ENCODE measurements around the gene RTTN. TPM values are rescaled to one million over a fixed set of nuclear protein-coding genes. Genes with fewer than 3 reads are reported as not detected.

The RTTN gene
- total RNA-seq, 1 experiment from 2014 or later = 25.9 TPM

DNA sequence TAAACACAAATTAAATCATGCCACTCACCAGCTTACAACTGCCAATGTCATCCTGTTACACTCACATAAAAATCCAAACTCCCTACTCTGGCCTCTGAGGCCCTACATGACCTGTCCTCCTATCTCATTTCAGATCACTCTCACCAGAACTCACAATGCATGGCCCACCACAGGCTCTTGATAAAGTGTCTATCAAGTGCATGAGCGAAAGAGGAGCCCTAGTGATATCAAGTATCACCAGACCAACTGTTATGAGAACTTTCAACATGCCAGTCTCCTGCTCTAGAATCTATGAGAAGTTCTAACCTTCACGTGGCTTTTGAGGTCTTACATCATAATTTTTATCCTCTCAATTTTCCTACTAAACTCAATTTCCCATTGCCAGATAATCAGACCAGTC, 181.4 kb downstream of the RTTN start:
- ChIA-PET CTCF (no interaction called here), POLR2A (ENCODE audit: low non-redundant PET) (no interaction called here)
- TF ChIP-seq, protein P1, sequence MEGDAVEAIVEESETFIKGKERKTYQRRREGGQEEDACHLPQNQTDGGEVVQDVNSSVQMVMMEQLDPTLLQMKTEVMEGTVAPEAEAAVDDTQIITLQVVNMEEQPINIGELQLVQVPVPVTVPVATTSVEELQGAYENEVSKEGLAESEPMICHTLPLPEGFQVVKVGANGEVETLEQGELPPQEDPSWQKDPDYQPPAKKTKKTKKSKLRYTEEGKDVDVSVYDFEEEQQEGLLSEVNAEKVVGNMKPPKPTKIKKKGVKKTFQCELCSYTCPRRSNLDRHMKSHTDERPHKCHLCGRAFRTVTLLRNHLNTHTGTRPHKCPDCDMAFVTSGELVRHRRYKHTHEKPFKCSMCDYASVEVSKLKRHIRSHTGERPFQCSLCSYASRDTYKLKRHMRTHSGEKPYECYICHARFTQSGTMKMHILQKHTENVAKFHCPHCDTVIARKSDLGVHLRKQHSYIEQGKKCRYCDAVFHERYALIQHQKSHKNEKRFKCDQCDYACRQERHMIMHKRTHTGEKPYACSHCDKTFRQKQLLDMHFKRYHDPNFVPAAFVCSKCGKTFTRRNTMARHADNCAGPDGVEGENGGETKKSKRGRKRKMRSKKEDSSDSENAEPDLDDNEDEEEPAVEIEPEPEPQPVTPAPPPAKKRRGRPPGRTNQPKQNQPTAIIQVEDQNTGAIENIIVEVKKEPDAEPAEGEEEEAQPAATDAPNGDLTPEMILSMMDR (conservative IDR thresholded peaks at IDR 0.05; ENCODE audit: low read depth, low read length) = no peak
- TF ChIP-seq EZH2 (IDR thresholded peaks at IDR 0.05; ENCODE audit: borderline replicate concordance, low read depth, low read length, poor library complexity, severe bottlenecking) = no peak
- Histone ChIP-seq H3K27me3 (replicated peaks; ENCODE audit: insufficient read depth, low read depth, low read length, poor library complexity) (no peaks in the 10 kb centered on the region), H3K4me3 (ENCODE audit: low read depth, low read length, poor library complexity, severe bottlenecking) (no peak overlapping the region), H3K27ac (ENCODE audit: low read depth, low read length, poor library complexity, severe bottlenecking) (no peak overlapping the region), H3K4me1 (ENCODE audit: insufficient read depth, low read length, poor library complexity, severe bottlenecking) (no peaks in the 10 kb centered on the region), H3K9me3 (ENCODE audit: low read depth, low read length, poor library complexity, severe bottlenecking) (no peaks in the 10 kb centered on the region), H3K36me3 (ENCODE audit: insufficient read depth, low read length, poor library complexity, severe bottlenecking) (no peaks in the 10 kb centered on the region)
- BruUV-seq (replicated peaks) = no TSS peak
- DNase-seq (ENCODE audit: low spot score) = no peak
- intact Hi-C loops (cut with micrococcal nuclease; ENCODE audit: unreplicated experiment) = no loop called here

DNA sequence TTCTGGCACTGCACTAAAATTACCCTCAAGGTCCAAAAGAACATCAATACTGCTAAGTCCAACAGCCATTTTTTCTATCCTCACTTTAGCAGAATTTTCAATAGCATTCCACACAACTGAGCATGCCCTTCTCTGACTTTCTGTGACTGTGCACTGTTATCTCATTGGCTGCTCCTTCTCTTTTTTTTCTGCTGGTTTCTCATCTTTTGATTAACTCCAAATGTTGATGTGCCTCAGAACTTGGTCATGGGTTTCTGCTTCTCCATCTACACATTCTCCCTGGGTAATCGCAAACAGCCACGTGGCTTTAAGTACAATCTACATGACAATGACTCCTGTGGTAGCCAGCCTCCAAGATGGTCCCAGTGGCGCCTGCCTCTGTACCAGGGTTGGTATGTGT, 182.9 kb downstream of the RTTN start:
- CTCF ChIA-PET = no interaction called here
- Histone ChIP-seq H3K36me3 (ENCODE audit: insufficient read depth, low read length, poor library complexity, severe bottlenecking) (no peaks in the 10 kb centered on the region), H3K27me3 (replicated peaks; ENCODE audit: insufficient read depth, low read depth, low read length, poor library complexity) (no peaks in the 10 kb centered on the region), H3K9me3 (ENCODE audit: low read depth, low read length, poor library complexity, severe bottlenecking) (no peaks in the 10 kb centered on the region), H3K4me1 (ENCODE audit: insufficient read depth, low read length, poor library complexity, severe bottlenecking) (no peaks in the 10 kb centered on the region), H3K27ac (ENCODE audit: low read depth, low read length, poor library complexity, severe bottlenecking) (no peak overlapping the region), H3K4me3 (ENCODE audit: low read depth, low read length, poor library complexity, severe bottlenecking) (no peak overlapping the region)
- intact Hi-C loops (cut with micrococcal nuclease; ENCODE audit: unreplicated experiment) = no loop called here
- no peak for DNase-seq (ENCODE audit: low spot score)
- TF ChIP-seq EZH2 (IDR thresholded peaks at IDR 0.05; ENCODE audit: borderline replicate concordance, low read depth, low read length, poor library complexity, severe bottlenecking) = no peak
- no TSS peak for BruUV-seq (replicated peaks)
- POLR2A ChIA-PET (ENCODE audit: low non-redundant PET) = no interaction called here

DNA sequence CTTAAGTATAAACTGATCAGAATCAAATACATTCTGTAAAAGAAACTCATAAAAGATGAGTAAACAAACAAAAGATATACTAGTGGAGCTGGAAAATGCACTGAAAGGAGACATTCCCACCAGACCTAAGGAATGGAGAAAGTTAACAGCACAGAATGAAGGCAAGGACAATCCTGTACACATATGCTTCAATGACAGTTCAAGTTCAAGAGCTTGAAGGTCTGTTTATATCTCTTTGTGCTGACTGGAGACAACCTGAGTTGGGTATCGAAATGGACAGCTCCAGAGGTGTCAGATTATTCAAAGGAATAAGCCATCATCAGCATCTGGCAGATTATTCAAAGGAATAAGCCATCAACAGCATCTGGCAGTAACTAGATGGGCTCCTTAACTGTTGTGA, 184.0 kb downstream of the RTTN start:
- H3K9me3 ChIP-seq (ENCODE audit: low read depth, low read length, poor library complexity, severe bottlenecking) = no peaks in the 10 kb centered on the region
- H3K4me3 ChIP-seq (ENCODE audit: low read depth, low read length, poor library complexity, severe bottlenecking) = no peak overlapping the region
- H3K27me3 ChIP-seq (replicated peaks; ENCODE audit: insufficient read depth, low read depth, low read length, poor library complexity) = no peaks in the 10 kb centered on the region
- POLR2A ChIA-PET (ENCODE audit: low non-redundant PET) = no interaction called here
- TF ChIP-seq EZH2 (IDR thresholded peaks at IDR 0.05; ENCODE audit: borderline replicate concordance, low read depth, low read length, poor library complexity, severe bottlenecking) = no peak
- TF ChIP-seq, protein P1 (conservative IDR thresholded peaks at IDR 0.05; ENCODE audit: low read depth, low read length) = no peak
- no TSS peak for BruUV-seq (replicated peaks)
- intact Hi-C loops (cut with micrococcal nuclease; ENCODE audit: unreplicated experiment) = no loop called here
- H3K4me1 ChIP-seq (ENCODE audit: insufficient read depth, low read length, poor library complexity, severe bottlenecking) = no peaks in the 10 kb centered on the region
- CTCF ChIA-PET = no interaction called here
- no peaks in the 10 kb centered on the region for H3K36me3 ChIP-seq (ENCODE audit: insufficient read depth, low read length, poor library complexity, severe bottlenecking)
- no peak for DNase-seq (ENCODE audit: low spot score)
- no peak overlapping the region for H3K27ac ChIP-seq (ENCODE audit: low read depth, low read length, poor library complexity, severe bottlenecking)

DNA sequence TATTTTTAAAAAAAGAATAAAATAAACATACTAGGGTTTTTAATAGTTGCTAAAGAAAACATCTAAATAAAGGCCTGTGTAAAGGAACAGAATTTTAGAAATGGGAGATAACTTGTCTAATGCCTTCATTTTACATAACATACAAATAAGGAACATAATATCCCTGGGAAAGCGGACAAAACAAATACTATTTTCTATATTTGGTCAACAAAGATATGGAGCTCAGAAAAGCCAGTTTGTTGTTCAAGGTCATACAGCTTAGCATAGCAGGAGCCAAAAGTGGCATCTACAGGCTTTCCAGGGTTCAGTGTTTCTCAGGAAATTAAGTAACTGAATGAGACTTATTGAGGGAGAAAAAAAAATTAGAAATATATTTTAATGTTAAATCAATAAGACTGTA, 184.4 kb downstream of the RTTN start:
- Histone ChIP-seq H3K4me1 (ENCODE audit: insufficient read depth, low read length, poor library complexity, severe bottlenecking) (no peaks in the 10 kb centered on the region), H3K27ac (ENCODE audit: low read depth, low read length, poor library complexity, severe bottlenecking) (no peak overlapping the region), H3K27me3 (replicated peaks; ENCODE audit: insufficient read depth, low read depth, low read length, poor library complexity) (no peaks in the 10 kb centered on the region), H3K4me3 (ENCODE audit: low read depth, low read length, poor library complexity, severe bottlenecking) (no peak overlapping the region), H3K36me3 (ENCODE audit: insufficient read depth, low read length, poor library complexity, severe bottlenecking) (no peaks in the 10 kb centered on the region), H3K9me3 (ENCODE audit: low read depth, low read length, poor library complexity, severe bottlenecking) (no peaks in the 10 kb centered on the region)
- DNase-seq (ENCODE audit: low spot score) = no peak
- ChIA-PET CTCF (no interaction called here), POLR2A (ENCODE audit: low non-redundant PET) (no interaction called here)
- BruUV-seq (replicated peaks) = no TSS peak
- intact Hi-C loops (cut with micrococcal nuclease; ENCODE audit: unreplicated experiment) = no loop called here
- TF ChIP-seq, protein P1 (conservative IDR thresholded peaks at IDR 0.05; ENCODE audit: low read depth, low read length) = no peak
- no peak for TF ChIP-seq EZH2 (IDR thresholded peaks at IDR 0.05; ENCODE audit: borderline replicate concordance, low read depth, low read length, poor library complexity, severe bottlenecking)
